Glutamatergic neuron (in vitro differentiated cells): ENCODE data around the gene HSPBP1. TPM values are rescaled to one million over a fixed set of nuclear protein-coding genes. Genes with fewer than 3 reads are reported as not detected.

Experiments used
- DNase-seq: peaks from one replicate; pipeline ENCODE4 v3.0.0; 2022
- H3K27ac Mint-ChIP-seq: one replicate; pipeline ENCODE4 v1.8.0; 2020; ENCODE audit warnings: mild to moderate bottlenecking, mixed read lengths, inconsistent platforms; ENCODE audit not compliant: unreplicated experiment
- H3K27me3 Mint-ChIP-seq: one replicate; pipeline ENCODE4 v1.8.0; 2020; ENCODE audit warnings: mild to moderate bottlenecking, moderate library complexity, mixed read lengths, inconsistent platforms; ENCODE audit not compliant: unreplicated experiment
- H3K36me3 Mint-ChIP-seq: one replicate; pipeline ENCODE4 v1.8.0; 2020; ENCODE audit warnings: mild to moderate bottlenecking, mixed read lengths, inconsistent platforms; ENCODE audit not compliant: unreplicated experiment
- H3K4me1 Mint-ChIP-seq: one replicate; pipeline ENCODE4 v1.8.0; 2020; ENCODE audit warnings: mild to moderate bottlenecking, low read depth, mixed read lengths, inconsistent platforms; ENCODE audit not compliant: unreplicated experiment
- H3K4me3 Mint-ChIP-seq: one replicate; pipeline ENCODE4 v1.8.0; 2020; ENCODE audit warnings: mild to moderate bottlenecking, mixed read lengths, inconsistent platforms; ENCODE audit not compliant: unreplicated experiment
- H3K9me3 Mint-ChIP-seq: one replicate; pipeline ENCODE4 v1.8.0; 2020; ENCODE audit warnings: mild to moderate bottlenecking, moderate library complexity, mixed read lengths, inconsistent platforms; ENCODE audit not compliant: unreplicated experiment
- total RNA-seq: library from RNA; stranded (reverse); fragmentation: NEBNext Ultra II Directional; extraction: Animal tissue kit (Norgen Biotek cat#: 25700); gene quantifications from one replicate; pipeline ENCODE4 v1.2.1, GENCODE V29; 2021; ENCODE audit not compliant: unreplicated experiment
- TF ChIP-seq, protein P1 (sequence below): fragments of 200-600 bp; sonication (generic); IDR thresholded peaks from one replicate; pipeline ENCODE4 v1.5.0; 2021; ENCODE audit not compliant: partially characterized antibody, unreplicated experiment

The HSPBP1 gene
- total RNA-seq, 1 donor from 2014 or later, result 41.5 TPM

DNA sequence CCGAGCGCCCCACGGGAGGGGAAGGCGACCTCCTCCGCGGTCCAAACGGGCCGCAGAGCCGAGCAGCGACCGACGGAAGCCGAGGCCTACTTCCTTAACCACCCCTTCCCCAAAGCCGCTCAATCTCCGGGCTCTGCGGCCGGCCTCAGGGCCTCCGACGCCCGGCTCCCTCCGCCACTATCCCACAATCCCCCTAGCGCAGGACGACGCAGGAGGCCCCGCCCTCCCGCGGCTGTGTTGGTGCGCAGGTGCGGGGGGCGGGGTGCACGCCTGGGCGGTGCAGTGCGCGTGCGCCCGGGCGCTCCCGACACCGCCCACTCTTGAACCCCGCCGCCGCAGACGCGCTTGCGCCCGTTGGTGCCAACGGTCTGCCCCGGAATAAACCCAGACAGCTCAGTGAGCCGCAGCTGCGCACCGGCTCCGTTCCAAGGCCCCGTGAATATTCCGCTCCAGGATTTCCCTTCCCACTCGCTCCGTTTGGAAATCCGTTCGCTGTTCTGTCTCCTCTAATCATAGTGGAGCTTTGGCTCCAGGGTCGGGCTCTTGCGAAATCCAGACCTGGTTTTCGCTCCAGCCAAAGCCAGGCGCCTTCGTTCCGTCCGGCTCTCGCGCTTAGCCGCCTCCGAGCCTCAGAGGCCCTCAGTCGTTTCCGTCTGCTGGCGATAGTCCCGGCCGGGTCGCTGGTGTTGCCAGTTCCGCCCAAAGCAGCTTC is 20.9 kb downstream of the HSPBP1 start, which contains the start of gene PPP6R1:
Gene PPP6R1 (minus strand): TSS at position 190 of the 712 bp plus-strand sequence. CDS start 11,914 bp downstream, outside the sequence.
- Mint-ChIP-seq H3K27me3 (peaks cover 8% of the 10 kb centered on the region), H3K9me3 (peaks cover 17% of the 10 kb centered on the region), H3K4me3 (peak within 1 kb of the TSS; percentile 94), H3K27ac (peak within 1 kb of the TSS; percentile 98), H3K4me1 (peaks cover 28% of the 10 kb centered on the region), H3K36me3 (peaks cover 3% of the 10 kb centered on the region)
- TF ChIP-seq, protein P1, sequence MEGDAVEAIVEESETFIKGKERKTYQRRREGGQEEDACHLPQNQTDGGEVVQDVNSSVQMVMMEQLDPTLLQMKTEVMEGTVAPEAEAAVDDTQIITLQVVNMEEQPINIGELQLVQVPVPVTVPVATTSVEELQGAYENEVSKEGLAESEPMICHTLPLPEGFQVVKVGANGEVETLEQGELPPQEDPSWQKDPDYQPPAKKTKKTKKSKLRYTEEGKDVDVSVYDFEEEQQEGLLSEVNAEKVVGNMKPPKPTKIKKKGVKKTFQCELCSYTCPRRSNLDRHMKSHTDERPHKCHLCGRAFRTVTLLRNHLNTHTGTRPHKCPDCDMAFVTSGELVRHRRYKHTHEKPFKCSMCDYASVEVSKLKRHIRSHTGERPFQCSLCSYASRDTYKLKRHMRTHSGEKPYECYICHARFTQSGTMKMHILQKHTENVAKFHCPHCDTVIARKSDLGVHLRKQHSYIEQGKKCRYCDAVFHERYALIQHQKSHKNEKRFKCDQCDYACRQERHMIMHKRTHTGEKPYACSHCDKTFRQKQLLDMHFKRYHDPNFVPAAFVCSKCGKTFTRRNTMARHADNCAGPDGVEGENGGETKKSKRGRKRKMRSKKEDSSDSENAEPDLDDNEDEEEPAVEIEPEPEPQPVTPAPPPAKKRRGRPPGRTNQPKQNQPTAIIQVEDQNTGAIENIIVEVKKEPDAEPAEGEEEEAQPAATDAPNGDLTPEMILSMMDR, result no peak
- DNase-seq, result peak; percentile 96

DNA sequence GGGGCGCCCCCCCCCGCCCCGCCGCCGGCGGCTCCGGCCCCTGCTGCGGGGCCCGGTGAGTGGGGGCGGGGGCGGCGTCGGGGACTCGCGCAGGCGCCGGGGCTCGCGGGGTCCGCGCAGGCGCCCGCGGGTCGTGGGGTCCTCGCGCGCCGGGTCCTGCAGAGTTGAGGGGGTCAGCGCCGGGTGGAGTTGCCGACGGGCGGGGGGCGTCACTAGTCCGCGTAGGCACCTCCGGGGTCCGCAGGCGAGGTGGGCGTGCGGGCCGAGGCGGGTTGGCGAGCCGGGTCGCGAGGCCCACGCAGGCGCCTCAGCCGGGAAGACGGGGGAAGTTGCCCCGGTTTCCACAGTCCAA is 21.5 kb downstream of the HSPBP1 start:
- Mint-ChIP-seq H3K27ac (no peak overlapping the region), H3K4me1 (peaks cover 32% of the 10 kb centered on the region), H3K4me3 (peak overlapping the region; percentile 46), H3K9me3 (peaks cover 17% of the 10 kb centered on the region), H3K36me3 (peaks cover 3% of the 10 kb centered on the region), H3K27me3 (peaks cover 8% of the 10 kb centered on the region)
- TF ChIP-seq, protein P1, result no peak
- peak; percentile 38 for DNase-seq

DNA sequence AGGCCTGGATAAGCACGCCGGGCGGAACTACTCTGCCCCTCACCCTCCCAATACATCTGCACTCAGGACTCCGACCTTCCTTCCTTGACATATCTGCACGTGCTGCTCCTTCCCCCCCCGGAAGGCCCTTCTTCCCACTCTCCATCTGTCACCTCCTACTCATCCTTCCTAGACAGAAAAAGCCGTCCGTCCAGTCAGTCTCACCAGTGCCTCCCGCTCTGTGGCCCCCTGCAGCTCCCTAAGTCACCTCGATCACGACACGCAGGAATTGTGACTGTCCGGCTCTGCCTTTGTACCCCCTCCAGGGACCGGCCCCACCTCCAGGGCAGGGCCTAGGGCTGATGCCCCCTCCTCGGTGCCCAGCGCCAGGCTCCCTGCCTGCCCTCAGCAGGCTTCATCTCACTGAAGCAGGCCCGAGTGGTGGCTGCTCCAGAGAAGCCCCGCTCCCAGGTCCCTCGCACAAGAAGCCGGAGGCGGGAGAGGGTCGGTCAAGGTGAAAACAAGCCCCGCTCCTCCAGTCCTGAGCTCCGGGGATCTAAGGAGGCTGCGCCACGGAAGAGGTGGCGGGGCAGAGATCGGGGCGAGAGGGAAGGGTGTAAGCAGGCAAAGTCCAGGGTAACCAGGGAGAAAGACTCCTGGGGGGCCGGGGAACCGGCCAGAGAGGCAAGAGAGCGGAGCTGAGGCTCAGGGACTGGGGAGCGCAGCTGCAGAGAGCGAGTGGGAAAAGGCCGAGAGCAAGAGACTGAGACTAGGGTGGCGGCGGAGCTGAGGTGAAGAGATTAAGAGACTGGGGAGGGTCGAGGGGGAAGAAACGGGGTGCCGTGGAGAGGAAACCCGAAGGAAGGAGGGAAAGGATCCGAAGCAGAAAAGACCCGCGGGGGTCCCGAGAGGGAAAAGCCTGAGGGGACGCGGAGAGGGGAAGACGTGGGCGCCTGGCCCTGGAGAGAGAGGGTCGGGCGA is 22.2 kb downstream of the HSPBP1 start:
- peaks cover 3% of the 10 kb centered on the region for H3K36me3 Mint-ChIP-seq
- peaks cover 14% of the 10 kb centered on the region for H3K9me3 Mint-ChIP-seq
- peaks cover 37% of the 10 kb centered on the region for H3K4me1 Mint-ChIP-seq
- H3K4me3 Mint-ChIP-seq, result peak overlapping the region; percentile 94
- TF ChIP-seq, protein P1, result no peak
- peaks cover 9% of the 10 kb centered on the region for H3K27me3 Mint-ChIP-seq
- H3K27ac Mint-ChIP-seq, result peak overlapping the region; percentile 62
- DNase-seq, result peak; percentile 44

DNA sequence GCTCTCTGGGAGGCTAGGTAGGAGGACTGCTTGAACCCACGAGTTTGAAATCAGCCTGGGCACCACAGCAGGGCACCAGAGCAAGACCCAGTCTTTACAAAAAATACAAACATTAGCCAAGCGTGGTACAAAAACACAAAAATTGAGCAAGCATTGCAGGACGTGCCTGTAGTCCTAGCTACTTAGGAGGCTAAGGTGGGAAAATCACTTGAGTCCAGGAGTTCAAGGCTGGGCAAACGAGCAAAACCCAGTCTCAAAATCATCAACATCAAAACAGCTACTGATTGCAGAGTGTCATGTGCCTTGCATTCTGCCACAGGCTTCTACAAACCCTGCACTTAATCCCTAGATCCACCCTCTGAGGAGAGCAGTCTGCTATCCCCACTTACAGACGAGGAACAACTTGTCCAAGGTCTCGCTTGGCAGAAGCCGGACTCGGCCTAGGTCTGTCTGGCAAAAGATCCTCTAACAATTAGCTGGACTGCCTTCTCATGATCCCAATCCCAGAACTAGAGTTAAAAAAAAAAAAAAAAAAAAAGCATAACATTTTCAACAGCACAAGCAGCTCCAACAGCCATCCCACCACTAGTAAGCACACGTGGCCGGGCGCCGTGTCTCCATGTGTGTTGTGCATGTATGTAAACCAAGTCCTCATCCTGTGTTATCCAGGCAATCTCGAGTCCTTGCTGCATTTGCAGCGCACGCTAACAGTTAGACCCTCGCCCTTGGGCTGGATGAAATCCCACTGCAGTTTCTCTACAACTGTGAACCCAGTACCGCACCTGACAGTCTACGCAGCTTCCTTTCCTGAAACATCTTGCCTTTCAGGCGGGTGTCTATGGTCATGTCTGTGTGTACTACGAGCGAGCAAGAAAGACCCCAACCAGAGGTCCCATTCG is 23.1 kb downstream of the HSPBP1 start:
- TF ChIP-seq, protein P1, result no peak
- Mint-ChIP-seq H3K36me3 (no peaks in the 10 kb centered on the region), H3K4me3 (peak overlapping the region; percentile 94), H3K9me3 (peaks cover 14% of the 10 kb centered on the region), H3K27me3 (peaks cover 7% of the 10 kb centered on the region), H3K4me1 (peaks cover 37% of the 10 kb centered on the region), H3K27ac (peak overlapping the region; percentile 59)
- no peak for DNase-seq
